SK-N-SH treated with all-trans-retinoic acid at 6 μM for 48 hours (cell line): Measurements from ENCODE around the gene PBX2.

Experiments used
- ATAC-seq: fragments of 200-7000 bp; cut with Tn5 transposase; 3 replicates; pipeline ENCODE4 v1.9.1; 2020; ENCODE audit warnings: mild to moderate bottlenecking, moderate library complexity
- BACH2 ChIP-seq: fragments of 250-450 bp; sonication (Bioruptor Pico); IDR thresholded peaks from 2 replicates; pipeline ENCODE4 v1.9.0; 2021; ENCODE audit warnings: mild to moderate bottlenecking, borderline replicate concordance
- OSR1 ChIP-seq: fragments of 250-450 bp; sonication (Bioruptor Pico); IDR thresholded peaks from 2 replicates; pipeline ENCODE4 v1.8.0; 2022; ENCODE audit warnings: moderate library complexity, mild to moderate bottlenecking, inconsistent platforms
- PPARA ChIP-seq: fragments of 250-450 bp; sonication (Bioruptor Pico); IDR thresholded peaks from 2 replicates; pipeline ENCODE4 v1.5.0; 2020; ENCODE audit warnings: mild to moderate bottlenecking, borderline replicate concordance
- ZFP30 ChIP-seq: fragments of 450-650 bp; formaldehyde crosslinking; IDR thresholded peaks from 2 replicates; pipeline ENCODE4 v1.5.0; 2022; ENCODE audit warnings: mild to moderate bottlenecking, moderate library complexity
- ZNF565 ChIP-seq: fragments of 450-650 bp; formaldehyde crosslinking; conservative IDR thresholded peaks from 2 replicates; pipeline ENCODE4 v1.5.0; 2020; ENCODE audit warnings: low read depth, mild to moderate bottlenecking, moderate library complexity

Gene PBX2

DNA sequence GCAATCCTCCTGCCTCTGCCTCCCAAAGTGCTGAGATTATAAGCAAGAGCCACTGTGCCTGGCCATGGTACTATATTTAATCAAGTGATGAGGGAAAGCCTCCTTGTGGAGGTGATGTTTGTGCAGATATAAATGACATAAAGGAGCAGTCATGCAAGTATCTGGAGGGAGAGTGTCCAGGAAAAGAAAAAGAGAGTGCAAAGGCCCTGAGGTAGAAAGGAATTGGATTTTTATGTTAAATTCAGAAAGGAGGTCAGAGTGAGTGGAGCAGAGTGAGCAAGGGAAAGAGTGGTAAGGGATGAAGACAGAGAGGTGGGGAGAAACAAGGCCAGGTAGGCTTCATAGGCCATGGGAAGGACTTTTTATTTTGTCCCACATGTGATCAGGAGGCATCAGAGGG lies 52.5 kb downstream of the PBX2 start:
- no peak for TF ChIP-seq ZFP30 (CRISPR knock-in tag)
- TF ChIP-seq ZNF565 (CRISPR knock-in tag): no peak
- no peak for TF ChIP-seq OSR1
- TF ChIP-seq BACH2 (CRISPR knock-in tag): no peak
- TF ChIP-seq PPARA (CRISPR knock-in tag): no peak
- ATAC-seq: no peak
